H9 (cell line): ENCODE measurements around the gene MICAL2. TPM values are rescaled to one million over a fixed set of nuclear protein-coding genes. Genes with fewer than 3 reads are reported as not detected.

Experiments
- DNase-seq: peaks from one replicate; pipeline ENCODE4 v3.0.0-alpha.2; 2017
- H2AFZ ChIP-seq: one replicate; pipeline ENCODE4 v1.6.1; 2013; ENCODE audit warnings: mild to moderate bottlenecking, low read length, control low read depth, moderate library complexity
- H2AK5ac ChIP-seq: 2 replicates; pipeline ENCODE4 v1.6.1; 2013; ENCODE audit warnings: low read length, control low read depth, mixed read lengths; ENCODE audit not compliant: insufficient read length
- H2BK120ac ChIP-seq: one replicate; pipeline ENCODE4 v1.6.1; 2013; ENCODE audit warnings: low read depth, mild to moderate bottlenecking, low read length, control low read depth, inconsistent platforms; ENCODE audit not compliant: poor library complexity, severe bottlenecking
- H2BK12ac ChIP-seq: 2 replicates; pipeline ENCODE4 v1.6.1; 2013; ENCODE audit warnings: low read length, control low read depth, mixed read lengths, low read depth; ENCODE audit not compliant: insufficient read length
- H2BK15ac ChIP-seq: 2 replicates; pipeline ENCODE4 v1.6.1; 2013; ENCODE audit warnings: low read depth, low read length, control low read depth
- H2BK20ac ChIP-seq: one replicate; pipeline ENCODE4 v1.6.1; 2013; ENCODE audit warnings: low read depth, mild to moderate bottlenecking, low read length, control low read depth, inconsistent platforms; ENCODE audit not compliant: poor library complexity, severe bottlenecking
- H2BK5ac ChIP-seq: 2 replicates; pipeline ENCODE4 v1.6.1; 2013; ENCODE audit warnings: low read length, control low read depth, mixed read lengths; ENCODE audit not compliant: insufficient read length
- H3K14ac ChIP-seq: 2 replicates; pipeline ENCODE4 v1.6.1; 2013; ENCODE audit warnings: low read length, control low read depth; ENCODE audit not compliant: insufficient read depth
- H3K18ac ChIP-seq: 2 replicates; pipeline ENCODE4 v1.6.1; 2013; ENCODE audit warnings: low read depth, mild to moderate bottlenecking, mixed read lengths, low read length, control low read depth; ENCODE audit not compliant: insufficient read length
- H3K23ac ChIP-seq: 2 replicates; pipeline ENCODE4 v1.6.1; 2013; ENCODE audit warnings: low read length, control low read depth, mixed read lengths, low read depth; ENCODE audit not compliant: insufficient read length
- H3K23me2 ChIP-seq: 2 replicates; pipeline ENCODE4 v1.6.1; 2013; ENCODE audit warnings: low read depth, mild to moderate bottlenecking, mixed read lengths, low read length, control low read depth; ENCODE audit not compliant: insufficient read length, poor library complexity, severe bottlenecking
- H3K27ac ChIP-seq: 2 replicates; pipeline ENCODE4 v1.5.1; 2013; ENCODE audit warnings: low read length, control low read depth, mixed read lengths, low read depth; ENCODE audit not compliant: insufficient read length
- H3K27me3 ChIP-seq: 2 replicates; pipeline ENCODE4 v1.6.1; 2013; ENCODE audit warnings: low read length, control low read depth, inconsistent platforms; ENCODE audit not compliant: insufficient read depth
- H3K4ac ChIP-seq: 2 replicates; pipeline ENCODE4 v1.6.1; 2013; ENCODE audit warnings: low read depth, mild to moderate bottlenecking, control low read depth, inconsistent platforms, low read length, moderate library complexity
- H3K4me1 ChIP-seq: 2 replicates; pipeline ENCODE4 v1.6.1; 2013; ENCODE audit warnings: low read length, control low read depth, inconsistent platforms; ENCODE audit not compliant: insufficient read depth
- H3K4me2 ChIP-seq: 2 replicates; pipeline ENCODE4 v1.6.1; 2013; ENCODE audit warnings: low read length, control low read depth, mixed read lengths; ENCODE audit not compliant: insufficient read length, insufficient read depth
- H3K56ac ChIP-seq: 2 replicates; pipeline ENCODE4 v1.6.1; 2013; ENCODE audit warnings: low read depth, mild to moderate bottlenecking, mixed read lengths, low read length, control low read depth; ENCODE audit not compliant: insufficient read length
- H3K79me1 ChIP-seq: 2 replicates; pipeline ENCODE4 v1.6.1; 2013; ENCODE audit warnings: low read depth, mild to moderate bottlenecking, moderate library complexity, low read length, control low read depth, inconsistent platforms; ENCODE audit not compliant: insufficient read depth, poor library complexity, severe bottlenecking
- H3K79me2 ChIP-seq: 2 replicates; pipeline ENCODE4 v1.6.1; 2013; ENCODE audit warnings: low read length, control low read depth, inconsistent platforms; ENCODE audit not compliant: insufficient read depth
- H3K9ac ChIP-seq: 2 replicates; pipeline ENCODE4 v1.6.1; 2013; ENCODE audit warnings: low read length, control low read depth, mixed read lengths; ENCODE audit not compliant: insufficient read length; ENCODE audit errors: extremely low read depth
- H3K9me3 ChIP-seq: one replicate; pipeline ENCODE4 v1.6.1; 2013; ENCODE audit warnings: low read depth, low read length, inconsistent platforms; ENCODE audit not compliant: control insufficient read depth
- H3T11ph ChIP-seq: one replicate; pipeline ENCODE4 v1.6.1; 2013; ENCODE audit warnings: mild to moderate bottlenecking, low read length, control low read depth, inconsistent platforms
- H4K20me1 ChIP-seq: one replicate; pipeline ENCODE4 v1.6.1; 2013; ENCODE audit not compliant: control insufficient read depth, insufficient read length, insufficient read depth
- H4K5ac ChIP-seq: 2 replicates; pipeline ENCODE4 v1.6.1; 2013; ENCODE audit warnings: low read depth, mild to moderate bottlenecking, mixed read lengths, low read length, control low read depth; ENCODE audit not compliant: insufficient read length
- H4K8ac ChIP-seq: replicated peaks from 2 replicates; pipeline ENCODE4 v1.6.1; 2013; ENCODE audit warnings: low read length, control low read depth, mixed read lengths, low read depth; ENCODE audit not compliant: insufficient read length
- H4K91ac ChIP-seq: 2 replicates; pipeline ENCODE4 v1.6.1; 2013; ENCODE audit warnings: low read depth, mild to moderate bottlenecking, moderate library complexity, mixed read lengths, low read length, control low read depth; ENCODE audit not compliant: insufficient read length
- H3K27ac Mint-ChIP-seq, 3 experiments: 2 replicates in 2 of 3; 3 replicates in 1 of 3; pipeline ENCODE4 v1.8.0; 2020 to 2021; ENCODE audit warnings: mixed read lengths in 3 of 3, mild to moderate bottlenecking in 1 of 3, moderate library complexity in 1 of 3
- H3K27me3 Mint-ChIP-seq: 2 replicates; pipeline ENCODE4 v1.8.0; 2021; ENCODE audit warnings: low read depth, mild to moderate bottlenecking, moderate library complexity, mixed read lengths
- H3K36me3 Mint-ChIP-seq, 3 experiments: 2 replicates in 2 of 3; 3 replicates in 1 of 3; pipeline ENCODE4 v1.8.0; 2020 to 2021; ENCODE audit warnings: low read depth in 3 of 3, mixed read lengths in 3 of 3; ENCODE audit not compliant: insufficient read depth in 1 of 3
- H3K4me1 Mint-ChIP-seq, 2 experiments: 2 replicates each; pipeline ENCODE4 v1.8.0; 2020; ENCODE audit warnings: mixed read lengths in 2 of 2
- H3K4me3 Mint-ChIP-seq, 2 experiments: 2 replicates in 1 of 2; 3 replicates in 1 of 2; pipeline ENCODE4 v1.8.0; 2020 to 2021; ENCODE audit warnings: mild to moderate bottlenecking in 2 of 2, mixed read lengths in 2 of 2, moderate library complexity in 1 of 2
- H3K9me3 Mint-ChIP-seq, 2 experiments: 2 replicates in 1 of 2; 3 replicates in 1 of 2; pipeline ENCODE4 v1.8.0; 2020; ENCODE audit warnings: mild to moderate bottlenecking in 2 of 2, mixed read lengths in 2 of 2, moderate library complexity in 1 of 2
- CTCF ChIP-seq: fragments of 200-600 bp; sonication (generic); conservative IDR thresholded peaks from 3 replicates; pipeline ENCODE4 v1.8.0; 2021; ENCODE audit warnings: antibody characterized with exemption, mild to moderate bottlenecking
- WGBS: extraction: QIAGEN DNeasy Blood & Tissue Kit; methylation state at CpG from one replicate; pipeline ENCODE4 v1.1.7; 2013; ENCODE audit warnings: missing lambda C conversion rate, low lambda C conversion rate, mixed read lengths; ENCODE audit not compliant: insufficient read length; ENCODE audit errors: extremely low coverage; 5-methylcytosine and 5-hydroxymethylcytosine counted together
- total RNA-seq: library from RNA; stranded (reverse); gene quantifications from 2 replicates; pipeline ENCODE4 v1.2.1, GENCODE V29; 2021

Gene MICAL2
- total RNA-seq, 1 experiment from 2014 or later: 4.7 TPM

- Mint-ChIP-seq H3K36me3 (no peaks in the 10 kb centered on the region), H3K27me3 (peaks cover 45% of the 10 kb centered on the region), H3K9me3 (no peaks in the 10 kb centered on the region; a peak in 1 of 5 replicates), H3K4me3 (no peak overlapping the region; a peak in 1 of 5 replicates), H3K4me1 (peaks cover 31 to 39% of the 10 kb centered on the region in 2 experiments), H3K27ac (peak overlapping the region in 1 of 3 experiments; percentile 75; a peak in 3 of 7 replicates)
- no peak overlapping the region for H2BK5ac ChIP-seq
- no peaks in the 10 kb centered on the region for H3K9me3 ChIP-seq
- DNase-seq: no peak
- H2AFZ ChIP-seq: no peak overlapping the region
- TF ChIP-seq CTCF: no peak
- H3K27me3 ChIP-seq: peaks cover under 1% of the 10 kb centered on the region; the same call in 1 of the 2 replicates
- no peak overlapping the region for H3K56ac ChIP-seq
- H3K4me2 ChIP-seq: peak overlapping the region; percentile 18
- H3K79me2 ChIP-seq: no peaks in the 10 kb centered on the region
- no peaks in the 10 kb centered on the region for H3K23me2 ChIP-seq
- no peak overlapping the region for H4K5ac ChIP-seq
- H3K18ac ChIP-seq: no peak overlapping the region
- no peak overlapping the region for H2AK5ac ChIP-seq
- H2BK15ac ChIP-seq: no peak overlapping the region
- no peak overlapping the region for H2BK120ac ChIP-seq
- H3K23ac ChIP-seq: no peak overlapping the region
- H2BK12ac ChIP-seq: no peak overlapping the region
- H3K79me1 ChIP-seq: no peaks in the 10 kb centered on the region
- no peak overlapping the region for H4K8ac ChIP-seq
- no peak overlapping the region for H4K91ac ChIP-seq
- H2BK20ac ChIP-seq: no peak overlapping the region
- H3K4ac ChIP-seq: no peak overlapping the region
- H3K27ac ChIP-seq: no peak overlapping the region
- H3T11ph ChIP-seq: no peak overlapping the region
- H3K14ac ChIP-seq: no peak overlapping the region; the same call in 1 of the 2 replicates
- no peaks in the 10 kb centered on the region for H4K20me1 ChIP-seq
- peaks cover 9% of the 10 kb centered on the region; the same call in 1 of the 2 replicates for H3K4me1 ChIP-seq
- WGBS: no CpG with 5 or more reads among the region's 7 CpGs
- no peak overlapping the region for H3K9ac ChIP-seq
Observed at GRCh38 chr11:12103411-12104225, 6.8 kb upstream of the MICAL2 start.
